B cell (primary cell): ENCODE results near the gene DMAC2. TPM values are rescaled to one million over a fixed set of nuclear protein-coding genes. Genes with fewer than 3 reads are reported as not detected.

ENCODE experiments used
- ATAC-seq: fragments of 200-7000 bp; cut with Tn5 transposase; one replicate; pipeline ENCODE4 v1.10.0; 2021; ENCODE audit warnings: low read depth, mild to moderate bottlenecking, moderate number of reproducible peaks, moderate library complexity
- CTCF ChIA-PET: fragments of 350-600 bp; sonication (Branson Sonifier 250); formaldehyde crosslinking; loops from one replicate; lab custom pipeline; 2021; ENCODE audit warnings: antibody characterized with exemption, inconsistent platforms; lab: Charles Lee
- POLR2A ChIA-PET: fragments of 350-600 bp; sonication (Branson Sonifier 250); formaldehyde crosslinking; loops from one replicate; lab custom pipeline; 2021; ENCODE audit warnings: antibody characterized with exemption; lab: Charles Lee
- DNase-seq: peaks from one replicate; pipeline ENCODE4 v3.0.0; 2013
- H2AFZ ChIP-seq: 2 replicates; pipeline ENCODE4 v1.6.1; 2012; ENCODE audit warnings: mild to moderate bottlenecking, low read depth, low read length; ENCODE audit not compliant: insufficient read depth, poor library complexity, severe bottlenecking
- H3K27ac ChIP-seq, 2 donors: 1 replicate in 1 of 2; 2 replicates in 1 of 2; pipeline ENCODE4 v1.5.1; 2012 to 2013; ENCODE audit warnings: low read length in 2 of 2, mild to moderate bottlenecking in 2 of 2, moderate library complexity in 1 of 2
- H3K27me3 ChIP-seq, 4 experiments: fragments of 200-600 bp in 1 of 4; sonication (generic) in 1 of 4; replicated peaks in 1 of 4; 1 replicate in 2 of 4; 2 replicates in 2 of 4; pipeline versions ENCODE4 v1.6.1 to v1.7.0; 2013 to 2016; ENCODE audit warnings: low read length in 3 of 4, mild to moderate bottlenecking in 2 of 4, mixed read lengths in 1 of 4, moderate library complexity in 1 of 4; ENCODE audit not compliant: insufficient read depth in 4 of 4, control insufficient read depth in 3 of 4; ENCODE audit errors: control extremely low read depth in 1 of 4
- H3K36me3 ChIP-seq, 2 experiments: replicated peaks in 1 of 2; 1 replicate in 1 of 2; 2 replicates in 1 of 2; pipeline versions ENCODE4 v1.6.1 to v1.7.1; 2013; ENCODE audit warnings: low read length in 1 of 2; ENCODE audit not compliant: insufficient read depth in 2 of 2, control insufficient read depth in 1 of 2; ENCODE audit errors: control extremely low read depth in 1 of 2, extremely low read depth in 1 of 2
- H3K4me1 ChIP-seq, 2 donors: fragments of 200-600 bp in 1 of 2; sonication (generic) in 1 of 2; 1 replicate in 1 of 2; 2 replicates in 1 of 2; pipeline versions ENCODE4 v1.5.1 to v1.6.1; 2013 to 2017; ENCODE audit warnings: low read length in 2 of 2; ENCODE audit not compliant: control insufficient read depth in 2 of 2, insufficient read depth in 2 of 2
- H3K4me2 ChIP-seq: replicated peaks from 2 replicates; pipeline ENCODE3; 2012; ENCODE audit warnings: mild to moderate bottlenecking, low read depth, low read length; ENCODE audit not compliant: poor library complexity, severe bottlenecking
- H3K4me3 ChIP-seq, 5 experiments: fragments of 200-600 bp in 1 of 5; sonication (generic) in 1 of 5; 1 replicate in 3 of 5; 2 replicates in 2 of 5; pipeline versions ENCODE4 v1.5.1 to v1.7.0; 2011 to 2016; ENCODE audit warnings: low read length in 4 of 5, mild to moderate bottlenecking in 4 of 5, low read depth in 2 of 5, control low read depth in 1 of 5, moderate library complexity in 1 of 5; ENCODE audit not compliant: insufficient read depth in 1 of 5; ENCODE audit errors: control extremely low read depth in 1 of 5, extremely low read depth in 1 of 5
- H3K79me2 ChIP-seq: fragments of 200-600 bp; sonication (generic); one replicate; pipeline ENCODE4 v1.6.0; 2016; ENCODE audit warnings: low read length; ENCODE audit not compliant: control insufficient read depth, insufficient read depth
- H3K9ac ChIP-seq: fragments of 200-600 bp; sonication (generic); 2 replicates; pipeline ENCODE4 v1.6.1; 2017; ENCODE audit warnings: mild to moderate bottlenecking, low read length, moderate library complexity
- H3K9me3 ChIP-seq, 3 donors: one replicate each; pipeline versions ENCODE4 v1.6.1 to v1.7.1; 2013; ENCODE audit warnings: low read length in 2 of 3; ENCODE audit not compliant: control insufficient read depth in 2 of 3, insufficient read depth in 1 of 3; ENCODE audit errors: control extremely low read depth in 1 of 3
- H4K20me1 ChIP-seq: 2 replicates; pipeline ENCODE4 v1.6.0; 2012; ENCODE audit warnings: mild to moderate bottlenecking, low read length; ENCODE audit not compliant: insufficient read depth, control insufficient read depth, poor library complexity, severe bottlenecking
- H3K27ac Mint-ChIP-seq: one replicate; pipeline ENCODE4 v1.8.0; 2021; ENCODE audit warnings: mixed read lengths
- H3K27me3 Mint-ChIP-seq: one replicate; pipeline ENCODE4 v1.8.0; 2021; ENCODE audit warnings: mixed read lengths
- H3K4me1 Mint-ChIP-seq: one replicate; pipeline ENCODE4 v1.8.0; 2021; ENCODE audit warnings: mixed read lengths
- H3K4me3 Mint-ChIP-seq: one replicate; pipeline ENCODE4 v1.8.0; 2021; ENCODE audit warnings: mixed read lengths
- H3K9me3 Mint-ChIP-seq: one replicate; pipeline ENCODE4 v1.8.0; 2022; ENCODE audit warnings: mixed read lengths; ENCODE audit not compliant: insufficient read depth
- EZH2 ChIP-seq: IDR thresholded peaks from 2 replicates; pipeline ENCODE4 v1.6.1; 2012; ENCODE audit warnings: borderline replicate concordance, low read depth, mild to moderate bottlenecking, moderate library complexity, low read length; ENCODE audit not compliant: insufficient read depth, poor library complexity, severe bottlenecking
- WGBS: methylation state at CpG from one replicate; pipeline ENCODE4 v1.1.5; 2013; ENCODE audit warnings: missing lambda C conversion rate; ENCODE audit not compliant: insufficient coverage; 5-methylcytosine and 5-hydroxymethylcytosine counted together
- intact Hi-C: fragments of 100-400 bp; cut with micrococcal nuclease; formaldehyde crosslinking; loops from one replicate; pipeline ENCODE4 v1.10.0; 2022
- polyA plus RNA-seq: library from polyadenylated mRNA; depleted of rRNA; stranded (reverse); fragments of >200 nt; gene quantifications from 2 replicates; pipeline ENCODE4 v1.2.3, GENCODE V29; 2012
- total RNA-seq, 2 donors: library from RNA; stranded (reverse); fragments of 120-200 nt in 1 of 2; gene quantifications; 1 replicate in 1 of 2; 2 replicates in 1 of 2; pipeline versions ENCODE4 v1.2.3 to v1.2.4, GENCODE V29; 2013 to 2022
- TF ChIP-seq, protein P1 (sequence below): fragments of 200-600 bp; IDR thresholded peaks from one replicate; pipeline ENCODE4 v1.8.0; 2022; ENCODE audit warnings: antibody characterized with exemption, mild to moderate bottlenecking

Gene DMAC2
- total and polyA plus RNA-seq, 2 donors (not counting 1 experiment from before 2014, with no cell fraction given): 31.8 to 41.7 TPM

DNA sequence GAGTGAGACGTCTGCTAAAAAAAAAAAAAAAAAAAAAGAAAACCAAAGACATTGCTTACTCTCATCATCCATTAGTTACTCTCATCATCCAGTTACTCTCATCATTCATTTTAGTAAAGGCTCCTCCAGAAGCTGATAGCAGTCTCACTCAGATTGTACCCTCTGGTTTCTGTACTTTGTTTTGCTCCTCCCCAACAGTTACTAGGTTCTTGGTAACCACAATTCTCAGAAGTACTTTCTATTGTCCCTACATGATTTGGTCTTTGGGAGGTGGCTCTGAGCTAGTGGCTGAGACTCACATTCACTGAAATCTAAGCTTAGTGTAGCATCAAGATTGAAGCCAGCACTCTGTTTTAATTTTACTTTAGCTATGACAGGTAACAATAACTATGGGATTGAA, 17.5 kb upstream of the DMAC2 start:
- Histone ChIP-seq H3K36me3 (no peaks in the 10 kb centered on the region), H3K27me3 (no peaks in the 10 kb centered on the region), H3K9ac (no peak overlapping the region), H3K9me3 (no peaks in the 10 kb centered on the region), H3K79me2 (no peaks in the 10 kb centered on the region), H2AFZ (no peak overlapping the region), H3K4me1 (peaks cover 8 to 12% of the 10 kb centered on the region in 2 donors), H3K4me3 (no peak overlapping the region), H4K20me1 (no peaks in the 10 kb centered on the region), H3K4me2 (no peak overlapping the region), H3K27ac (no peak overlapping the region)
- TF ChIP-seq EZH2: no peak
- Mint-ChIP-seq H3K4me3 (no peak overlapping the region), H3K9me3 (no peaks in the 10 kb centered on the region), H3K4me1 (peaks cover 30% of the 10 kb centered on the region), H3K27ac (no peak overlapping the region), H3K27me3 (peaks cover 6% of the 10 kb centered on the region)
- ATAC-seq: peak; percentile 41
- DNase-seq: no peak
- intact Hi-C loops: no loop called here
- POLR2A ChIA-PET: interaction anchor here (1.4 kb wide), 1 partner anchor 106 kb away, joined by 3 read pairs; no protein-coding TSS in a partner anchor
- CTCF ChIA-PET: interaction anchor here (0.6 to 2.3 kb wide), 7 partner anchors 8 to 139 kb away, joined by 3 to 15 read pairs (median 4); no protein-coding TSS in a partner anchor
- WGBS: no CpG with 5 or more reads among the region's 1 CpG

DNA sequence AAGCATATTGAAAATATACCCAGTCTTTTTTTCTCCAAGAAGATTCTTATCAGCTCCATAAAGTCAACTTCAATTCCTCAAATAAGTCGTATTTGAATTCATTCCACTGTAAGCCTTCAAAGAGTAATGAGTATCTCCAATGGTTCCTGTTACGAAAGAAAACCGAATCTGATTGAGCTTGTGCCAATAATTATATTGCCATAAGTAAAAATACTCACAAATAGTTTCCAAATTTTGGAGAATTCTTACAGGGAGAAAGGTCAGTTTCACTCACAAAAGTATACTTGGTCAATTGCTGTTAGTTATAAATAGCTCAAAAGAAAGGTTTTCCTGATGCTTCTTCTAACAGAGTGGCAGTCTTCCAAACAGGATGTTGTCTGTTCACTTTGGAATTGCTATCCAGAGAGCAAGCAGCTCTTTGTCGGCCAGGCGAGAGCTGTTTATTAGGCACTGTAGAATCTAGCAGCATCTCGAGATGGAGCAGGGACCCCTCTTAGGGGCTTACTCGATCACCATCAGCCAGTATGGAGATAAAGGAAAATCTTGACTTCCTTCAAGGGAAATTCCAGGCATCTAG, 16.7 kb upstream of the DMAC2 start:
- no peaks in the 10 kb centered on the region for H4K20me1 ChIP-seq
- POLR2A ChIA-PET: interaction anchor here (1.4 to 1.7 kb wide), 2 partner anchors 75 to 107 kb away, joined by 3 read pairs; no protein-coding TSS in a partner anchor
- Mint-ChIP-seq H3K9me3 (no peaks in the 10 kb centered on the region), H3K27ac (no peak overlapping the region), H3K27me3 (peaks cover 6% of the 10 kb centered on the region), H3K4me3 (no peak overlapping the region), H3K4me1 (peaks cover 28% of the 10 kb centered on the region)
- H3K27me3 ChIP-seq: no peaks in the 10 kb centered on the region
- no peaks in the 10 kb centered on the region for H3K79me2 ChIP-seq
- no peak overlapping the region for H2AFZ ChIP-seq
- H3K36me3 ChIP-seq: no peaks in the 10 kb centered on the region
- CTCF ChIA-PET: interaction anchor here (0.6 to 2.3 kb wide), 11 partner anchors 8 to 141 kb away, joined by 3 to 15 read pairs (median 4); no protein-coding TSS in a partner anchor
- no peak overlapping the region for H3K27ac ChIP-seq
- peaks cover 8 to 11% of the 10 kb centered on the region in 2 donors for H3K4me1 ChIP-seq
- no peak for ATAC-seq
- WGBS: 17% methylated on average over 2 of the region's 7 CpGs
- no peak for DNase-seq
- no peaks in the 10 kb centered on the region for H3K9me3 ChIP-seq
- H3K4me2 ChIP-seq: no peak overlapping the region
- no peak overlapping the region for H3K9ac ChIP-seq
- no peak overlapping the region for H3K4me3 ChIP-seq
- intact Hi-C loops: no loop called here
- TF ChIP-seq, protein P1, sequence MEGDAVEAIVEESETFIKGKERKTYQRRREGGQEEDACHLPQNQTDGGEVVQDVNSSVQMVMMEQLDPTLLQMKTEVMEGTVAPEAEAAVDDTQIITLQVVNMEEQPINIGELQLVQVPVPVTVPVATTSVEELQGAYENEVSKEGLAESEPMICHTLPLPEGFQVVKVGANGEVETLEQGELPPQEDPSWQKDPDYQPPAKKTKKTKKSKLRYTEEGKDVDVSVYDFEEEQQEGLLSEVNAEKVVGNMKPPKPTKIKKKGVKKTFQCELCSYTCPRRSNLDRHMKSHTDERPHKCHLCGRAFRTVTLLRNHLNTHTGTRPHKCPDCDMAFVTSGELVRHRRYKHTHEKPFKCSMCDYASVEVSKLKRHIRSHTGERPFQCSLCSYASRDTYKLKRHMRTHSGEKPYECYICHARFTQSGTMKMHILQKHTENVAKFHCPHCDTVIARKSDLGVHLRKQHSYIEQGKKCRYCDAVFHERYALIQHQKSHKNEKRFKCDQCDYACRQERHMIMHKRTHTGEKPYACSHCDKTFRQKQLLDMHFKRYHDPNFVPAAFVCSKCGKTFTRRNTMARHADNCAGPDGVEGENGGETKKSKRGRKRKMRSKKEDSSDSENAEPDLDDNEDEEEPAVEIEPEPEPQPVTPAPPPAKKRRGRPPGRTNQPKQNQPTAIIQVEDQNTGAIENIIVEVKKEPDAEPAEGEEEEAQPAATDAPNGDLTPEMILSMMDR: no peak
- no peak for TF ChIP-seq EZH2
